ENCODE results near the gene TMEM200B. TPM values are rescaled to one million over a fixed set of nuclear protein-coding genes. Genes with fewer than 3 reads are reported as not detected.

TMEM200B gene
- total RNA-seq, 1 experiment from 2014 or later = 1.1 TPM

GRCh38 chr1:29148656-29149491 is 25.2 kb upstream of the TMEM200B start:
- no peaks in the 10 kb centered on the region for H3K27me3 ChIP-seq (replicated peaks; ENCODE audit: insufficient read depth, low read depth, low read length, poor library complexity)
- H3K9me3 ChIP-seq (ENCODE audit: low read depth, low read length, poor library complexity, severe bottlenecking) = no peaks in the 10 kb centered on the region
- no peak for DNase-seq (ENCODE audit: low spot score)
- intact Hi-C loops (cut with micrococcal nuclease; ENCODE audit: unreplicated experiment) = no loop called here
- BruUV-seq (replicated peaks) = no TSS peak
- CTCF ChIA-PET = no interaction called here
- no peaks in the 10 kb centered on the region for H3K4me1 ChIP-seq (ENCODE audit: insufficient read depth, low read length, poor library complexity, severe bottlenecking)
- no peak overlapping the region for H3K4me3 ChIP-seq (ENCODE audit: low read depth, low read length, poor library complexity, severe bottlenecking)
- no peak overlapping the region for H3K27ac ChIP-seq (ENCODE audit: low read depth, low read length, poor library complexity, severe bottlenecking)
- H3K36me3 ChIP-seq (ENCODE audit: insufficient read depth, low read length, poor library complexity, severe bottlenecking) = peaks cover 81% of the 10 kb centered on the region
- POLR2A ChIA-PET (ENCODE audit: low non-redundant PET) = no interaction called here
- TF ChIP-seq CTCF (conservative IDR thresholded peaks at IDR 0.05; ENCODE audit: low read depth, low read length) = no peak
- no peak for TF ChIP-seq EZH2 (IDR thresholded peaks at IDR 0.05; ENCODE audit: borderline replicate concordance, low read depth, low read length, poor library complexity, severe bottlenecking)

- intact Hi-C loops (cut with micrococcal nuclease; ENCODE audit: unreplicated experiment) = no loop called here
- CTCF ChIA-PET = no interaction called here
- POLR2A ChIA-PET (ENCODE audit: low non-redundant PET) = no interaction called here
- BruUV-seq (replicated peaks) = no TSS peak
- Histone ChIP-seq H3K4me1 (ENCODE audit: insufficient read depth, low read length, poor library complexity, severe bottlenecking) (no peaks in the 10 kb centered on the region), H3K36me3 (ENCODE audit: insufficient read depth, low read length, poor library complexity, severe bottlenecking) (peaks cover 53% of the 10 kb centered on the region), H3K4me3 (ENCODE audit: low read depth, low read length, poor library complexity, severe bottlenecking) (no peak overlapping the region), H3K27ac (ENCODE audit: low read depth, low read length, poor library complexity, severe bottlenecking) (no peak overlapping the region), H3K9me3 (ENCODE audit: low read depth, low read length, poor library complexity, severe bottlenecking) (no peaks in the 10 kb centered on the region), H3K27me3 (replicated peaks; ENCODE audit: insufficient read depth, low read depth, low read length, poor library complexity) (no peaks in the 10 kb centered on the region)
- DNase-seq (ENCODE audit: low spot score) = no peak
- no peak for TF ChIP-seq CTCF (conservative IDR thresholded peaks at IDR 0.05; ENCODE audit: low read depth, low read length)
- no peak for TF ChIP-seq EZH2 (IDR thresholded peaks at IDR 0.05; ENCODE audit: borderline replicate concordance, low read depth, low read length, poor library complexity, severe bottlenecking)
Observed at GRCh38 chr1:29145739-29146437, 22.2 kb upstream of the TMEM200B start.

GRCh38 chr1:29144178-29144577 is 20.5 kb upstream of the TMEM200B start:
- TF ChIP-seq EZH2 (IDR thresholded peaks at IDR 0.05; ENCODE audit: borderline replicate concordance, low read depth, low read length, poor library complexity, severe bottlenecking) (no peak), CTCF (conservative IDR thresholded peaks at IDR 0.05; ENCODE audit: low read depth, low read length) (no peak)
- ChIA-PET CTCF (interaction anchor here (0.6 kb wide), 1 partner anchor 53 kb away, joined by 4 read pairs; no protein-coding TSS in a partner anchor), POLR2A (ENCODE audit: low non-redundant PET) (no interaction called here)
- DNase-seq (ENCODE audit: low spot score) = no peak
- Histone ChIP-seq H3K27me3 (replicated peaks; ENCODE audit: insufficient read depth, low read depth, low read length, poor library complexity) (no peaks in the 10 kb centered on the region), H3K9me3 (ENCODE audit: low read depth, low read length, poor library complexity, severe bottlenecking) (no peaks in the 10 kb centered on the region), H3K27ac (ENCODE audit: low read depth, low read length, poor library complexity, severe bottlenecking) (no peak overlapping the region), H3K4me1 (ENCODE audit: insufficient read depth, low read length, poor library complexity, severe bottlenecking) (no peaks in the 10 kb centered on the region), H3K36me3 (ENCODE audit: insufficient read depth, low read length, poor library complexity, severe bottlenecking) (peaks cover 38% of the 10 kb centered on the region), H3K4me3 (ENCODE audit: low read depth, low read length, poor library complexity, severe bottlenecking) (no peak overlapping the region)
- no TSS peak for BruUV-seq (replicated peaks)
- intact Hi-C loops (cut with micrococcal nuclease; ENCODE audit: unreplicated experiment) = no loop called here
